BJ (cell line): ENCODE data around the gene LINGO1. TPM values are rescaled to one million over a fixed set of nuclear protein-coding genes. Genes with fewer than 3 reads are reported as not detected.

Experiments
- CTCF ChIA-PET: fragments of 350-600 bp; formaldehyde crosslinking; extraction: SDS; loops from one replicate; lab custom pipeline; 2021; ENCODE audit warnings: antibody characterized with exemption, inconsistent platforms; lab: Yijun Ruan, JAX
- POLR2A ChIA-PET: fragments of 300-600 bp; sonication (Branson Sonifier 250); formaldehyde crosslinking; extraction: SDS; loops from one replicate; lab custom pipeline; 2021; ENCODE audit warnings: antibody characterized with exemption; lab: Charles Lee
- DNase-seq: peaks from one replicate; pipeline ENCODE4 v3.0.0-alpha.2; 2011; ENCODE audit warnings: low read depth
- H3K27me3 ChIP-seq: 2 replicates; pipeline ENCODE4 v1.6.0; 2011; ENCODE audit warnings: low read length; ENCODE audit not compliant: control insufficient read depth, insufficient read depth
- H3K36me3 ChIP-seq: 2 replicates; pipeline ENCODE4 v1.5.1; 2011; ENCODE audit warnings: low read length; ENCODE audit not compliant: control insufficient read depth, insufficient read depth
- H3K4me3 ChIP-seq: 2 replicates; pipeline ENCODE4 v1.5.1; 2011; ENCODE audit warnings: low read depth, mild to moderate bottlenecking, control low read depth, low read length
- polyA plus RNA-seq: library from polyadenylated mRNA; depleted of rRNA; stranded (reverse); fragments of >200 nt; gene quantifications from 2 replicates; pipeline ENCODE4 v1.2.3, GENCODE V29; 2011
- TF ChIP-seq, protein P1 (sequence below): IDR thresholded peaks from 2 replicates; pipeline ENCODE4 v1.5.1; 2011; ENCODE audit warnings: low read depth, mild to moderate bottlenecking, control low read depth, inconsistent platforms, low read length, moderate library complexity; ENCODE audit not compliant: insufficient read depth

The LINGO1 gene
- polyA plus RNA-seq, 1 experiment = not detected

DNA sequence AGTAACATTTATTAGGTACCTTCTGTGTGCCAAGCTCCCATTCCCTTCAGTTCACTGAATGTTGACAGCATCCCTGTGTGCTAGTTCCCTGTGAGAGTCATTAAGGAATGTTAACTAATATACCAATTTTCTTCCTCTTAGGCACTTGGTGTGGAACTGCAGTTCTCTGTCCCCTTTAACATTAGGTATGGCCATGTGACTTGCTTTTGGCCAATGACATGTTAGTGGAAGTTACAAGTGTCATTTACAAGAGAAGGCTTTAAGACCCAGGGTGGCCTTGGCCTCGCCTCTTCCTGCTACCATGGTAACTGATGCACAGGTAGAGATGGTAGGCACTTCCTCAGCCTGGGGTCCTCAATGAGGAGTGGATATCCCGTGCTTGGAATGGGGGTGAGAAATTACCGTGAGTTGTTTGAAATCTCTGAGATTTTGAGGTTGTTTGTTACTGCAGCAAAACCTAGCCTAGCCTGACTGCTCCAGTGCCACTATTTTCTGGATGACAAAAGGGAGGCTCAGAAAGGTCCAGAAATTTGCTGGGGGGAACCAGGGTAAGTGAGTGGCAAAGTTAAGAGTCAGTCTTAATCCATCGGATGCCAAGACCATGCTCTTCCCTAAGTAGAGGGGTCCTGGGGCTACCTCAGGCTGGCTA lies 21.2 kb upstream of the LINGO1 start:
- Histone ChIP-seq H3K4me3 (no peak overlapping the region), H3K27me3 (peaks cover 34% of the 10 kb centered on the region), H3K36me3 (no peaks in the 10 kb centered on the region)
- ChIA-PET POLR2A (no interaction called here), CTCF (interaction anchor here (1.5 to 3.7 kb wide), 2 partner anchors 20 kb away, joined by 9 to 23 read pairs; partner anchors contain the start of gene LINGO1)
- TF ChIP-seq, protein P1, sequence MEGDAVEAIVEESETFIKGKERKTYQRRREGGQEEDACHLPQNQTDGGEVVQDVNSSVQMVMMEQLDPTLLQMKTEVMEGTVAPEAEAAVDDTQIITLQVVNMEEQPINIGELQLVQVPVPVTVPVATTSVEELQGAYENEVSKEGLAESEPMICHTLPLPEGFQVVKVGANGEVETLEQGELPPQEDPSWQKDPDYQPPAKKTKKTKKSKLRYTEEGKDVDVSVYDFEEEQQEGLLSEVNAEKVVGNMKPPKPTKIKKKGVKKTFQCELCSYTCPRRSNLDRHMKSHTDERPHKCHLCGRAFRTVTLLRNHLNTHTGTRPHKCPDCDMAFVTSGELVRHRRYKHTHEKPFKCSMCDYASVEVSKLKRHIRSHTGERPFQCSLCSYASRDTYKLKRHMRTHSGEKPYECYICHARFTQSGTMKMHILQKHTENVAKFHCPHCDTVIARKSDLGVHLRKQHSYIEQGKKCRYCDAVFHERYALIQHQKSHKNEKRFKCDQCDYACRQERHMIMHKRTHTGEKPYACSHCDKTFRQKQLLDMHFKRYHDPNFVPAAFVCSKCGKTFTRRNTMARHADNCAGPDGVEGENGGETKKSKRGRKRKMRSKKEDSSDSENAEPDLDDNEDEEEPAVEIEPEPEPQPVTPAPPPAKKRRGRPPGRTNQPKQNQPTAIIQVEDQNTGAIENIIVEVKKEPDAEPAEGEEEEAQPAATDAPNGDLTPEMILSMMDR = no peak
- DNase-seq = no peak

DNA sequence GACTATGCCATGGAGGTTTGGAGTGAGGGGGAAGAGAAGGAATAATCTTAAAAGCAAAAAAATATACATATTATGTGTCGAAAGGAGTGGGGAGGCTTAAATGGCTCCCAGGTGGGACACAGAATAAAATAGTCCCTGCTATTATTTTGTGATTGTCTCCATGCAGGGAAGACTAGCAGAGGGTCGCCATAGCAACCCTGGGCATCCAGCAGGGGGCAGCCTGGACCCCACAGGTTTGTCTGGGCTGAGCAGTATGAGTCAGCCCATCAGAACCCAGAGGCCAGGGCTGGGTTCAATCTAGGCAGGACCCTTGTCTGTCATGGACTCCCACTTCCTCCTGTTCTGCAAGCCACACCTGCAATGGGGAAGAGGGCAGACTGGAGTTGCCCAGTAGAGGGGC lies 17.6 kb upstream of the LINGO1 start:
- CTCF ChIA-PET = interaction anchor here (1.6 to 3.7 kb wide), 2 partner anchors 16 to 19 kb away, joined by 5 to 23 read pairs; partner anchors contain the start of gene LINGO1

DNA sequence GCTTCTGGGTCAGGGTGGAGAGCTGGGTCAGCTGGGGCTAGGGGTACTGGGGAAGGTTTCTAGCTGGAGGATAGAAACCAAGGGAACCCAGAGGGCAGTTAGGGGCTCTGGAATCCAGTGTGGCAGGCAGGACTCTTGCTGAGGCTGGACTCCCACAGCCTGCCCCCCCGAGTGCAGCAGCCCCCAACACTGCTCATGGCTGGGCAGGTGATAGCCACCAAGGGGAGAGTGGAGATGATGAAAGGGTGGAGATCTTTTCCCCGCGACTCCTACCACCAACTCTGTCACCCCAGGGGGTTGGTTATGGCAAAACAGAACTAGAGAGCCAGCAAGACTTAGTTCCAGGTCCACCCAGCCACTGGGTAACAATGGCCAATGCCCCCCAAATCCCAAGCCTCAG lies 16.9 kb upstream of the LINGO1 start:
- Histone ChIP-seq H3K27me3 (peaks cover 13% of the 10 kb centered on the region), H3K36me3 (no peaks in the 10 kb centered on the region), H3K4me3 (no peak overlapping the region)
- TF ChIP-seq, protein P1 = no peak
- no peak for DNase-seq
- ChIA-PET CTCF (interaction anchor here (0.6 to 8.1 kb wide), 3 partner anchors 15 to 120 kb away, joined by 3 to 69 read pairs (median 4); partner anchors contain the start of gene LINGO1), POLR2A (no interaction called here)

More for the DNA sequence above, 17.6 kb upstream of the LINGO1 start:
- Histone ChIP-seq H3K36me3 (no peaks in the 10 kb centered on the region), H3K4me3 (no peak overlapping the region), H3K27me3 (peaks cover 13% of the 10 kb centered on the region)
- POLR2A ChIA-PET = no interaction called here
- DNase-seq = no peak
- TF ChIP-seq, protein P1 = peak; percentile 30; the same call in 1 of the 2 replicates

DNA sequence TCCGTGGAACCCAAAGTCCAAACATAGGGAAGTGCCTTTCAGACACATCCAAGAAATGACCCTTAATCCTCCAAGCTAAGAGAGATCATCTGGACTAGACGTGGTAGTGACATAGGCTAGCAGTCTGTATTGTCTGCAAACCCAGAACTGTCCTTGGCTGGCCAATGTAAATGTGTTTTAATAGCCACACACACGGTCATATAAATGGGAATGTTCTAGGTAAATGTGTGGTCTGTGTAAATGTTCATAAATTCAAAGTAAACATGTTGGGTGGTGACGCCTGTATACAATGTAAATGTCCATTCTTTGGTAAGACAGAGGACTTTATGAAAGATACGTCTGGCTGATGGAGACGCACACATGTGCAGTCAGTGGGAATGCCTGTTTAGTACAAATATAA lies 16.3 kb upstream of the LINGO1 start:
- Histone ChIP-seq H3K27me3 (peaks cover 12% of the 10 kb centered on the region), H3K36me3 (no peaks in the 10 kb centered on the region), H3K4me3 (no peak overlapping the region)
- TF ChIP-seq, protein P1 = no peak
- DNase-seq = no peak
- ChIA-PET POLR2A (no interaction called here), CTCF (interaction anchor here (2.2 to 8.1 kb wide), 2 partner anchors 14 to 18 kb away, joined by 6 to 69 read pairs; partner anchors contain the start of gene LINGO1)

DNA sequence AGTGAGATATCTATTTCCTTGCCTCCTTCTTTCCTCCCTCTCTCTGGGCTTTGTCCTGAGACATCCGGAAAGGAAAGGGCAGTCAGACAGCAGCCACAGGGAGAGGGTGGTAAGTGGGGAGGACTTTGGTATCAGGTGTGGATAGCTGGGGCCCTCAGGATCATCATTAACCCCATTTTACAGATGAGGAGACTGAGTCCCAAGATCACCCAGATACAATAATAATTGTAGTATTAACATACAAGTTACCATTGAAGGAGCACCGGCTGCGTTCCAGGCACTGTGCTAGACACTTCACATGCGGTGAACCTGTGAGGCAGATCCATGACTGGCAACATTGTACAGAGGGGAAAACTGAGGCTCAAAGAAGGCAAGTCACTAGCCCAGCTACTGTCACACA lies 15.2 kb upstream of the LINGO1 start:
- peaks cover 9% of the 10 kb centered on the region for H3K27me3 ChIP-seq
- TF ChIP-seq, protein P1 = no peak
- CTCF ChIA-PET = interaction anchor here (0.9 to 8.1 kb wide), 3 partner anchors 9 to 20 kb away, joined by 3 to 69 read pairs (median 6); partner anchors contain the start of gene LINGO1
- POLR2A ChIA-PET = no interaction called here
- H3K4me3 ChIP-seq = no peak overlapping the region
- no peak for DNase-seq
- no peaks in the 10 kb centered on the region for H3K36me3 ChIP-seq
